ENCODE results near the gene EXOC2. TPM values are rescaled to one million over a fixed set of nuclear protein-coding genes. Genes with fewer than 3 reads are reported as not detected.

Gene EXOC2
- total and polyA plus RNA-seq, 10 donors: 7.0 to 32.8 (median 25.3) TPM

GRCh38 chr6:455835-456234 is 237.1 kb downstream of the EXOC2 start:
- Histone ChIP-seq H3K27ac (no peak overlapping the region), H3K9me3 (peaks cover 0 to 11% (median 0%) of the 10 kb centered on the region in 8 donors), H3K36me3 (no peaks in the 10 kb centered on the region), H3K4me1 (no peaks in the 10 kb centered on the region), H3K27me3 (replicated peaks in 1 of 7) (peaks cover 0 to 4% (median 0%) of the 10 kb centered on the region in 7 donors), H3K4me3 (no peak overlapping the region)
- TF ChIP-seq POLR2A (IDR thresholded peaks at IDR 0.05): no peak
- TF ChIP-seq CTCF (IDR thresholded peaks at IDR 0.05 in 8 of 11, conservative IDR thresholded peaks at IDR 0.05 in 3 of 11): no peak
- TF ChIP-seq POLR2AphosphoS5 (IDR thresholded peaks at IDR 0.05): no peak
- WGBS, 5 donors: 85 to 98% (median 90%) methylated on average over 8 of the region's 8 CpGs
- no peak for DNase-seq
- intact Hi-C loops (cut with DNase I; ENCODE audit: low total_unique reads): no loop called here

- Histone ChIP-seq H3K27ac (no peak overlapping the region), H3K27me3 (replicated peaks in 1 of 7) (peaks cover 0 to 4% (median 0%) of the 10 kb centered on the region in 7 donors), H3K4me1 (no peaks in the 10 kb centered on the region), H3K36me3 (no peaks in the 10 kb centered on the region), H3K4me3 (no peak overlapping the region), H3K9me3 (peaks cover 0 to 11% (median 0%) of the 10 kb centered on the region in 8 donors)
- WGBS, 5 donors: 80 to 87% (median 81%) methylated on average over 11 of the region's 11 CpGs
- no peak for DNase-seq
- intact Hi-C loops (cut with DNase I; ENCODE audit: low total_unique reads): no loop called here
- TF ChIP-seq POLR2AphosphoS5 (IDR thresholded peaks at IDR 0.05): no peak
- TF ChIP-seq POLR2A (IDR thresholded peaks at IDR 0.05): no peak
- TF ChIP-seq CTCF (IDR thresholded peaks at IDR 0.05 in 8 of 11, conservative IDR thresholded peaks at IDR 0.05 in 3 of 11): no peak
Measured at GRCh38 chr6:455006-455585, 237.8 kb downstream of the EXOC2 start.

- H3K4me3 ChIP-seq: no peak overlapping the region
- H3K27ac ChIP-seq: no peak overlapping the region
- H3K4me1 ChIP-seq: no peaks in the 10 kb centered on the region
- H3K27me3 ChIP-seq (replicated peaks in 1 of 7): peaks cover 0 to 4% (median 0%) of the 10 kb centered on the region in 7 donors
- H3K9me3 ChIP-seq: peaks cover 0 to 11% (median 0%) of the 10 kb centered on the region in 8 donors
- TF ChIP-seq CTCF (IDR thresholded peaks at IDR 0.05 in 8 of 11, conservative IDR thresholded peaks at IDR 0.05 in 3 of 11) (no peak), POLR2A (IDR thresholded peaks at IDR 0.05) (no peak), POLR2AphosphoS5 (IDR thresholded peaks at IDR 0.05) (no peak)
- WGBS, 5 donors: 79 to 84% (median 82%) methylated on average over 5 of the region's 5 CpGs
- H3K36me3 ChIP-seq: no peaks in the 10 kb centered on the region
- DNase-seq: no peak
- intact Hi-C loops (cut with DNase I; ENCODE audit: low total_unique reads): no loop called here
Measured at GRCh38 chr6:454148-454991, 238.6 kb downstream of the EXOC2 start.

- 70 to 89% (median 84%) methylated on average over 9 to 13 of the region's 13 CpGs for WGBS, 5 donors
- H3K9me3 ChIP-seq: peaks cover 0 to 6% (median 0%) of the 10 kb centered on the region in 8 donors
- H3K4me1 ChIP-seq: no peaks in the 10 kb centered on the region
- H3K4me3 ChIP-seq: no peak overlapping the region
- H3K36me3 ChIP-seq: no peaks in the 10 kb centered on the region
- no peak for TF ChIP-seq POLR2A (IDR thresholded peaks at IDR 0.05)
- TF ChIP-seq CTCF (IDR thresholded peaks at IDR 0.05 in 8 of 11, conservative IDR thresholded peaks at IDR 0.05 in 3 of 11): no peak
- no peak for TF ChIP-seq POLR2AphosphoS5 (IDR thresholded peaks at IDR 0.05)
- intact Hi-C loops (cut with DNase I; ENCODE audit: low total_unique reads): no loop called here
- H3K27ac ChIP-seq: no peak overlapping the region
- DNase-seq: peak; percentile 73
- peaks cover 0 to 4% (median 0%) of the 10 kb centered on the region in 7 donors for H3K27me3 ChIP-seq (replicated peaks in 1 of 7)
Measured at GRCh38 chr6:453152-453551, 239.8 kb downstream of the EXOC2 start.

All from spleen (tissue), 11 donors.